Tibial nerve (tissue), 4 donors: ENCODE results near the gene MAPK8. TPM values are rescaled to one million over a fixed set of nuclear protein-coding genes. Genes with fewer than 3 reads are reported as not detected.

Experiments used
- DNase-seq, 2 donors: peaks; one replicate each; pipeline ENCODE4 v3.0.0-alpha.2; 2019; ENCODE audit warnings: low spot score in 2 of 2
- H3K27ac ChIP-seq, 4 donors: fragments of 200-600 bp; sonication (generic) in 3 of 4; one replicate each; pipeline ENCODE4 v1.5.1; 2017 to 2019; ENCODE audit warnings: mild to moderate bottlenecking in 1 of 4
- H3K27me3 ChIP-seq, 2 donors: fragments of 200-600 bp; sonication (generic) in 1 of 2; one replicate each; pipeline versions ENCODE4 v1.5.1 to v1.6.0; 2017 to 2019
- H3K36me3 ChIP-seq, 3 donors: fragments of 200-600 bp; sonication (generic); one replicate each; pipeline ENCODE4 v1.5.1; 2018 to 2019
- H3K4me1 ChIP-seq, 4 donors: fragments of 200-600 bp; sonication (generic) in 3 of 4; one replicate each; pipeline ENCODE4 v1.5.1; 2017 to 2019
- H3K4me3 ChIP-seq, 4 donors: fragments of 200-600 bp; sonication (generic) in 3 of 4; one replicate each; pipeline ENCODE4 v1.5.1; 2017 to 2019; ENCODE audit warnings: mild to moderate bottlenecking in 1 of 4, moderate library complexity in 1 of 4
- H3K9me3 ChIP-seq, 4 donors: fragments of 200-600 bp; sonication (generic) in 3 of 4; one replicate each; pipeline ENCODE4 v1.5.1; 2017 to 2019
- EP300 ChIP-seq, 2 donors: sonication (generic); formaldehyde crosslinking; IDR thresholded peaks; one replicate each; pipeline ENCODE4 v1.6.1; 2017; ENCODE audit warnings: antibody characterized with exemption in 2 of 2, mild to moderate bottlenecking in 1 of 2
- POLR2A ChIP-seq, 2 donors: fragments of 450-650 bp; IDR thresholded peaks; one replicate each; pipeline ENCODE4 v1.6.1; 2017; ENCODE audit warnings: antibody characterized with exemption in 2 of 2, mild to moderate bottlenecking in 2 of 2, moderate library complexity in 2 of 2
- WGBS, 2 donors: methylation state at CpG; one replicate each; pipeline ENCODE4 v1.1.5; 2018; 5-methylcytosine and 5-hydroxymethylcytosine counted together
- total RNA-seq, 4 donors: library from RNA; depleted of rRNA; stranded (reverse); fragments of >200 nt; gene quantifications; one replicate each; pipeline ENCODE4 v1.1.0, GENCODE V29; 2016
- TF ChIP-seq, protein P1 (sequence below), 5 experiments: fragments of 200-600 bp in 3 of 5; fragments of 450-650 bp in 2 of 5; sonication (generic) in 3 of 5; IDR thresholded peaks; one replicate each; pipeline ENCODE4 v1.5.1; 2016 to 2019; ENCODE audit warnings: antibody characterized with exemption in 5 of 5, mild to moderate bottlenecking in 3 of 5, moderate library complexity in 2 of 5

MAPK8 gene
- total RNA-seq, 4 donors from 2014 or later = 53.4 to 65.6 (median 62.2) TPM

GRCh38 chr10:48444861-48445841 lies 138.7 kb downstream of the MAPK8 start:
- Histone ChIP-seq H3K36me3 (peaks cover 0 to 2% (median 0%) of the 10 kb centered on the region in 3 donors), H3K4me3 (no peak overlapping the region), H3K9me3 (no peaks in the 10 kb centered on the region), H3K4me1 (no peaks in the 10 kb centered on the region), H3K27me3 (no peaks in the 10 kb centered on the region), H3K27ac (no peak overlapping the region)
- no peak for TF ChIP-seq POLR2A (IDR thresholded peaks at IDR 0.05)
- no peak for TF ChIP-seq EP300 (IDR thresholded peaks at IDR 0.05)
- TF ChIP-seq, protein P1, sequence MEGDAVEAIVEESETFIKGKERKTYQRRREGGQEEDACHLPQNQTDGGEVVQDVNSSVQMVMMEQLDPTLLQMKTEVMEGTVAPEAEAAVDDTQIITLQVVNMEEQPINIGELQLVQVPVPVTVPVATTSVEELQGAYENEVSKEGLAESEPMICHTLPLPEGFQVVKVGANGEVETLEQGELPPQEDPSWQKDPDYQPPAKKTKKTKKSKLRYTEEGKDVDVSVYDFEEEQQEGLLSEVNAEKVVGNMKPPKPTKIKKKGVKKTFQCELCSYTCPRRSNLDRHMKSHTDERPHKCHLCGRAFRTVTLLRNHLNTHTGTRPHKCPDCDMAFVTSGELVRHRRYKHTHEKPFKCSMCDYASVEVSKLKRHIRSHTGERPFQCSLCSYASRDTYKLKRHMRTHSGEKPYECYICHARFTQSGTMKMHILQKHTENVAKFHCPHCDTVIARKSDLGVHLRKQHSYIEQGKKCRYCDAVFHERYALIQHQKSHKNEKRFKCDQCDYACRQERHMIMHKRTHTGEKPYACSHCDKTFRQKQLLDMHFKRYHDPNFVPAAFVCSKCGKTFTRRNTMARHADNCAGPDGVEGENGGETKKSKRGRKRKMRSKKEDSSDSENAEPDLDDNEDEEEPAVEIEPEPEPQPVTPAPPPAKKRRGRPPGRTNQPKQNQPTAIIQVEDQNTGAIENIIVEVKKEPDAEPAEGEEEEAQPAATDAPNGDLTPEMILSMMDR (IDR thresholded peaks at IDR 0.05) = no peak
- DNase-seq = no peak
- WGBS, 2 donors = 87 to 88% methylated on average over 13 to 17 of the region's 20 CpGs

DNA sequence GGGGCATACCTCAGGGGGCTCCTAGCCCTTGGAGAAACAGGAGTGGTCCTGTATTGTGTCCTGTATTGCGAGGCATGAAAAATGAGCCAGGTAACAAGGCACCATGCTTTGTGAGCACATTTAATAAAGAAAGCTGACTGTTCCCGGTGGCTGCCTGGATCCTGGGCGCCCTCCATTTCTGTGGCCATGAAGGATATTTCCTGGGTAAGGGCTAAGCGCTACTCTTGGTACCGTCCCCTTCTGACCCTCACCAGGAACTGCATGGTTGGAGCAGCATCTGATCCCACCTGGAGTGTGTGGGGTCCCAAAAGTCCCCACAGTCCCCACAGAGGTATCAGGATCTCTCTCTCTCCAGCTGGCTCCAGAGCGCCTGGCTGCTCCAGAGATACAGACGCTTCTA lies 139.5 kb downstream of the MAPK8 start:
- H3K4me3 ChIP-seq = no peak overlapping the region
- peaks cover 0 to 10% (median 0%) of the 10 kb centered on the region in 3 donors for H3K36me3 ChIP-seq
- TF ChIP-seq POLR2A (IDR thresholded peaks at IDR 0.05) (no peak), EP300 (IDR thresholded peaks at IDR 0.05) (no peak)
- TF ChIP-seq, protein P1 (IDR thresholded peaks at IDR 0.05) = no peak
- H3K4me1 ChIP-seq = no peaks in the 10 kb centered on the region
- WGBS, 2 donors = 79 to 84% methylated on average over 7 of the region's 7 CpGs
- no peak overlapping the region for H3K27ac ChIP-seq
- no peaks in the 10 kb centered on the region for H3K9me3 ChIP-seq
- DNase-seq = no peak
- H3K27me3 ChIP-seq = no peaks in the 10 kb centered on the region

- no peak for DNase-seq
- no peak overlapping the region for H3K27ac ChIP-seq
- H3K36me3 ChIP-seq = peaks cover 0 to 13% (median 0%) of the 10 kb centered on the region in 3 donors
- WGBS, 2 donors = 80 to 82% methylated on average over 7 of the region's 7 CpGs
- no peaks in the 10 kb centered on the region for H3K9me3 ChIP-seq
- no peaks in the 10 kb centered on the region for H3K4me1 ChIP-seq
- H3K27me3 ChIP-seq = no peaks in the 10 kb centered on the region
- no peak for TF ChIP-seq EP300 (IDR thresholded peaks at IDR 0.05)
- TF ChIP-seq POLR2A (IDR thresholded peaks at IDR 0.05) = no peak
- TF ChIP-seq, protein P1 (IDR thresholded peaks at IDR 0.05) = no peak
- no peak overlapping the region for H3K4me3 ChIP-seq
These were observed 140.3 kb downstream of the MAPK8 start for GRCh38 chr10:48446785-48447184.

- TF ChIP-seq POLR2A (IDR thresholded peaks at IDR 0.05) (no peak), EP300 (IDR thresholded peaks at IDR 0.05) (no peak)
- TF ChIP-seq, protein P1 (IDR thresholded peaks at IDR 0.05) = no peak
- Histone ChIP-seq H3K4me1 (no peaks in the 10 kb centered on the region), H3K27ac (no peak overlapping the region), H3K27me3 (no peaks in the 10 kb centered on the region), H3K9me3 (no peaks in the 10 kb centered on the region), H3K36me3 (peaks cover 0 to 13% (median 0%) of the 10 kb centered on the region in 3 donors), H3K4me3 (no peak overlapping the region)
- 92 to 93% methylated on average over 11 of the region's 11 CpGs for WGBS, 2 donors
- DNase-seq = no peak
These were observed 141.1 kb downstream of the MAPK8 start for GRCh38 chr10:48447356-48448215.
